Hippocampal formation (tissue), 2 donors: ENCODE data around the gene CHID1.
A peak's percentile ranks its signal among the peaks of the same experiment; 100 is the strongest.

Experiments
- DNase-seq, 2 donors: peaks; one replicate each; lab custom pipeline; 2025; lab: John Stamatoyannopoulos, UW

CHID1 gene

DNA sequence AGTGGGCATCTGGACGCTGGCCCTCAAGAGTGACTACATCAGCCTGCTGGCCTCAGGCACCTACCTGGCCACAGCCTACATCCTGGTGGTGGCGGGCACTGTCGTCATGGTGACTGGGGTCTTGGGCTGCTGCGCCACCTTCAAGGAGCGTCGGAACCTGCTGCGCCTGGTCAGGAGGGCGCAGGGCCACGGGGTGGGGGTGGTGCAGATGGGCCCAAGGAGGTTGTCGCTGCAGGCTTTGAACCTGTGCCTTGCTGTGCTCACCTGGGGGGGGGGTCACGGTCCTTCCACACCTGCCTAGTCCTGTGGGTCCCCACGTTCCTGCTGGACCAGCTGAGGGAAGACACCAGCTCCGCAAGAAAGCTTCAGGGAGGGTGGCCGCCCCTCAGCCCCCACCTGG, 74.3 kb downstream of the CHID1 start:
- DNase-seq, result no peak

DNA sequence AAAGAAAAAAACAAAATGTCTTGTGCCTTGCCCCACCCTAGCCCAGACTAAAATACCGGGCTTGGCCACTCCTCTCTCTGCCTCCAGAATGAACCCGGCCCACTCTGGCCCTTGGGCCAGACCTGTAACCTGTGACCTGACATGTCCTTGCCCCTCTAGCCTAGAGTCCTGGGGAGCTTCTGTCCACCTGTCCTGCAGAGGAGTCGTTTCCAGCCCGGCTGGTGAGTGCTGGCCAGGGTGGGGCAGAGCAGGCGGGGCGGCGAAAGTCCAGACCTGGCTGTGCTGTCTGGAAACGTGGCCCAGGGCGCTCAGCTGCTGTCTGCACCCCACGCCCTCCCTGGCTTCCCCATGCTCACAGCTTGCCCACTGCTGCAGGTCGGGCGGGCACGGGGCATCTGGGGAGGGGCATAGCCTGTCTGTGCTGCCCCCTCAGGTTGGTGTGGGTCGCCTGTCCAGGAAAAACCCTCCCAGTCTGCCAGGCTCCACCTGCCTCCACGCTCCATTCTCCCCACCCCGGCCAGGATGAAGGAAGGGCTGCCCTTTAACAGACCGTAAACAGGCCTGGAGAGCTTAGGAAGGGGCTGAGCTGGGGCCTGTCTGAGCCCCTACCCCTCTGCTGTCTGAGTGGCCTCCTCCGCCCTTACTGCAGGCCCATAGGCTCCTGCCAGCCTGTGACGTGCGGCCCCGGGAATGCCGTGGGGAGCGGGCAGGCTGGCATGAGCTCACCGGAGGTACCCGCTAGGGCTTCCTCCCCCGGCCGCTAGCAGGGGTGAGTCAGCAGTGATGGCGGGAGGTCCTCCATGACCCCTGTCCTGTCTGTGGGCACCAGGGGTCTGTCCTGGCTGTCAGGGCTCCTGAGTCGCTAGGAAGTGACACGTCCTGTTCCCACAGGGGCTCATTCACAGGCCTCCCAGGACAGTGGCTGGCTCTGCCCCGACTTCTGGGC, 76.0 kb downstream of the CHID1 start:
- no peak for DNase-seq

DNA sequence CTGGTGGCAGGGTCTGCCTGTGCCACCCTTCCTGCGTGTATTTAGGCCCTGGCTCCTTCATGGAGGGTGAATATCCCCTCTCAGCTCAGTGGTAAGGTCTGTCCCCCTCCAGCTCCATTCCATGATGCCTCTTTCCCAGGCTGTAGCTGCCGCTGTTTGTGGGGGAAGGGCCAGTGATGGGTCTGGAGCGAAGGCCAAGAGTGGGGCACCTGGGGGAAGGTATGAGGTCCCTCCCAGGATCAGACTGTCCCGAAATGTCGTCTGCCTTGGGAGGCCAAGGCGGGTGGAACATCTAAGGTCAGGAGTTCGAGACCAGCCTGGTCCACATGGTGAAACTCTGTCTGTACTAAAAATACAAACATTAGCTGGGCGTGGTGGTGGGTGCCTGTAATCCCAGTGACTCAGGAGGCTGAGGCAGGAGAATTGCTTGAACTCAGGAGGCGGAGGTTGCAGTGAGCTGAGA, 76.7 kb downstream of the CHID1 start:
- DNase-seq, result no peak

DNA sequence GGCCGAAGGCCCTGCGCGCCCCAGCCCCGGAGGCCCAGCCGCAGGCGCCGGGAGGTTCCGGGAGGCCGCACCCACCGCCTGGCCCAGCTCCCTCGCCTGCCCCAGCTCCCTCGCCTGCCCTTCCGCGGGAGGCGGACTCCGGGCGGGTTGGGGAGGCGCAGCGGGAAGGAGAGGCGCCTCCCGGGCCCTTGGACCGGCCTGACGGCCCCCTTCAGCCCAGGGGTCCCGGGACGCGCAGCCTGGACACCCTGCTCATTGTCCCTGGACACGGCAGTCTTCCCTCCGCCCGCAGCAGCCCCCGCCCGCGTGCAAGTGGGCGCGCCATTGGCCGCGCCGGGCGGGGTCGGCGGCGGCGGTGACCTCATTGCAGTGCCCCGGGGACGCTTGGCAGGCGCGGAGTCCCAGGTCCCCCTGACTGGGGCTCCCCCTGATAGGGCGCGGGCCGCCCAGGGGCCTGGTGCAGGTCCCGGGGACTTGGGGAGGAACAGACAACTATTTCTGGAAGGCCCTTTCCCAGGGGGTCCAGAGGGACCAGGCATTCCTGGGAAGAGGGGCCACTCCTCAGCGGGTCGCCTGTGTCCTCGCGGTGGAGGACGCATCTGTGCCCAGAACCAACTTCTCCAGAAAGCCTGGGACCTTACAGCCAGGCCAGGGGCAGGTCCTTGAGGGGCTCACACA, 77.4 kb downstream of the CHID1 start:
- no peak for DNase-seq

DNA sequence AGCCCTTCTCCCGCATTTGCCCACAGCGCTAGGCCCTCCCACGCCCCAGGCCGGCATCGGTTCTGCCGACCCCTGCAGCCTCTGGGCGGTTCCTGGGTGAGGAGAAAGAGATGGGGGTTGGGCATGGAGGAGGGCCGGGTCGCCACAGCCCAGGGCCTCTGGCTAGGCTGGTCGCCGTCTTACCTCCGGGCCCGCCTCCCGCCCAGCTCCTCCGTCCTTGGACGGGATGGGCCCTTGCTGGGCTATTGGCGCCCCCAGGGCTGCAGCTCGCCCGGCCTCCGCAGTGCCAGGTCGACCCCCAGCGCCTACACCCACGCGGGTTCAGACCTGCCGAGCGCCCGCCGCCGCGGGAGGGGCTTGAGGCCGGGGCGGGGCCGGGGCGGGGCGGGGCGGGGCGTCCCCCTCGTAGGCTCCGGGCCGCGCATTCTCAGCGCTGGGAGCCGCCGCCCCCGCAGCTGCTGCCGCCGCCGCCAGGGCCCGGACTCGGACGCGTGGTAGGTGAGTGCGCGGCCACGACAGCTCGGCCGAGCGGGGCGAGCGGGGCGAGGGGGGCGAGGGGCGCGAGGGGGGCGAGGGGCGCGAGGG, 78.0 kb downstream of the CHID1 start, which contains the start of gene CD151:
Gene CD151 (plus strand): TSS at position 424 of the 585 bp plus-strand sequence. CDS start 3,118 bp downstream, outside the sequence.
- no peak for DNase-seq

DNA sequence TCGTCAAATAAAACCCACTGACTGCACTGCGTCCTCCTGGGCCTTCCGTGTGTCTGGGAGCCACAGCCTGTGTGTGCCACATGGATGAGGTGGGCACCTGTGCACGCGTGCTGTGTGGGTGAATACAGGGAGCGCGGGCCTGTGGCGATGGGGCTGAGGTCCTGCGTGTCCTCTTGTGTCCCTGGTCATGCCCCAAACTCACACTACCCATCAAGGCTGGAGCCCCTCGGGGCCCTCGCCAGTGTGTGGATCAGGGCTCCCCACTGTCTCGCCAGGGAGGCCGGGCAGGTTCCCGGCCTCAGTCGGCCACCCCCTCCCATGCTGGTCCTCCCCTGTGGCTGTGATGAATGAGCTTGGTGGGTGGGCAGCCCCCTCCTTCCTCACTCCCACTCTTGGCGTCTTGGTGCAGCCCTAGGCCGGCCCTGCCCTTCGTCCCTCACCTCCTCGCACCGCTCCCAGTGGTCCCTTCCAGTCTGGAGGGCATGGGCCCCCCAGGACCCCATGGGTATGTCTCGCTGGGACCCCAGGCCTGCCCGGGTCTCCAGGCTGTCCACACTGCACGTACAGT, 78.6 kb downstream of the CHID1 start:
- DNase-seq, result no peak

DNA sequence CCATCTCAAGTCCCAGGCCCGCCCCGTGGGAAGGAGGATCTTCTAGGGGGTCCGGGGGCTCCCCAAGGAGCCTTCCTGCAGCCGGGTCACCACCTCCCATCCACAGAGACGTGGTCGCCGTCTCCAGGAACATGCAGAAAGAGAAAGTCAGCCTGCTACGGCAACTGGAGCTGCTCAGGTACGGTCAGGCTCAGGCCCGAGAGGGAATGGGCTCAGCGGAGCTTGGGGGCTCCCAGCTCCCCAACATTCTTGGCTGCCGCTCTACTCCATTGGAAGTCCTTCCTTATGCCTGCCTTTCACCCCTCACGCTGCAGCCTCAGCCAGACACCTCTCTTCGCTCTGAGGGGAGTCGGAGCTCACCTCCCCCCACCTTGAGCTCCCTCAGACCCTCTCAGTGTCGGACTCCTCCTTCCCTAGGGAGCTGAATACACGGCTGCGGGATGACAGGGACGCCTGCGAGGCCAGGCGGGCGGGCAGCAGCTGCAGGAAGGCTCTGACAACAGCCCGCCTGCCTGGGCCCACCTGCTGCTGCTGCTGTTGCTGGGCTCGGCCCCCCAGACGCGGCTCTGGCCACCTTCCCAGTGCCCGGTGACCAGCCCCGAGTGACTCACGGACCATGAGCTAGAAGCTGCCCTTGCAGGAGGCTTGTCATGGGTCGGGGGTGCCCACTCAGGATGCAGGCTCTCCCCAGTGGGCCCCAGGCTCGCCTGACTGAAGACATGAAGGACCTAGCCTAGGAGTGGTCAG, 79.3 kb downstream of the CHID1 start:
- no peak for DNase-seq

DNA sequence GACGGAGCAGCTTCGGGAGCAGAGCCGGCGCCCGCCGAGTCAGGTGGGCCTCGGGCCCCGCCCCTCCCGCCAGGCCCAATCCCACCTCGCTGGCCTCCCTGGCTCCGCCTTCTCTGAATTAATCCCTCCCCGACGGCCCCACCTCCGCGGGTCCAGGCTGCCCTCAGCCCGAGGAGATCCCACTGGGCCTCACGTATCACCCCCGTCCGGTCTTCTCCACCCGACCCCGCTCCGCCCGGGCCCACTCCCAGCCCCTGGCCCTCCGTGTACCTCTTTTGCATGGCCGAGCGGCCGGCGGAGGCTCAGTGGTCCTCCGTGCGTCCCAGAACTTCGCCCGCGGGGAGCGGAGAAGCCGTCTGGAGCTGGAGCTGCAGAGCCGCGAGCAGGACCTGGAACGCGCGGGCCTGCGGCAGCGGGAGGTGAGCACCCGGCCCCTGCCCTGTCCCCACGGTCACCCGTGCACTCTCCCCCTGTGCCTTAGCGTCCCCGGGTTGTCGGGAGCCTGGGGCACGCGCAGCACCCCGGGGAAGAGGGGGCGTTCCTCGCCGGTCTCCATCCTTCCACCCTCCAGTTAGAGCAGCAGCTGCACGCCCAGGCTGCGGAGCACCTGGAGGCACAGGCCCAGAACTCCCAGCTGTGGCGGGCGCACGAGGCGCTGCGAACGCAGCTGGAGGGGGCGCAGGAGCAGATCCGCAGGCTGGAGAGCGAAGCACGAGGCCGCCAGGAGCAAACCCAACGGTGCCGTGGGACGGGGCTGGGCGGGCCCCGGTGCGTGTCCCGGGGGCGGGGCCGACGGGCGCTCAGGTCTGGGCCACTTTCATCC, 80.1 kb downstream of the CHID1 start:
- no peak for DNase-seq

DNA sequence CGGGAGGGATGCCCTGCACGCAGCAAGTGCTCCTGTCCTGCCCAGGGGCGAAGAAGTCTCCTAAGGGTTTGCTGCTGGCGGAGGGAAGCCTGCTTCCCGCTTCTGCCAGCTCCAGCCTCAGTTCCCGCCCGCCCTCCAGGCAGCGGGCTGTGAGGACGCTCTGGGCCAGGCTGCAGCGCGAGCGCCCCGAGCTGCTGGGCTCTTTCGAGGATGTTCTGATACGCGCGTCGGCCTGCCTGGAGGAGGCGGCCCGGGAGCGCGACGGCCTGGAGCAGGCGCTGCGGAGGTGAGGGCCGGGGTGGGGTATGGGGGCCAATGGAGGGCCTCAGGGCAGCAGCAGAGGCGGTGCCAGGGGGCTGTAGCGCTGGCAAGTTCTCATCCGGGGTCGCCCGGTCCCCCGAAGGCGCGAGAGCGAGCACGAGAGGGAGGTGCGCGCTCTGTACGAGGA, 80.7 kb downstream of the CHID1 start:
- no peak for DNase-seq

DNA sequence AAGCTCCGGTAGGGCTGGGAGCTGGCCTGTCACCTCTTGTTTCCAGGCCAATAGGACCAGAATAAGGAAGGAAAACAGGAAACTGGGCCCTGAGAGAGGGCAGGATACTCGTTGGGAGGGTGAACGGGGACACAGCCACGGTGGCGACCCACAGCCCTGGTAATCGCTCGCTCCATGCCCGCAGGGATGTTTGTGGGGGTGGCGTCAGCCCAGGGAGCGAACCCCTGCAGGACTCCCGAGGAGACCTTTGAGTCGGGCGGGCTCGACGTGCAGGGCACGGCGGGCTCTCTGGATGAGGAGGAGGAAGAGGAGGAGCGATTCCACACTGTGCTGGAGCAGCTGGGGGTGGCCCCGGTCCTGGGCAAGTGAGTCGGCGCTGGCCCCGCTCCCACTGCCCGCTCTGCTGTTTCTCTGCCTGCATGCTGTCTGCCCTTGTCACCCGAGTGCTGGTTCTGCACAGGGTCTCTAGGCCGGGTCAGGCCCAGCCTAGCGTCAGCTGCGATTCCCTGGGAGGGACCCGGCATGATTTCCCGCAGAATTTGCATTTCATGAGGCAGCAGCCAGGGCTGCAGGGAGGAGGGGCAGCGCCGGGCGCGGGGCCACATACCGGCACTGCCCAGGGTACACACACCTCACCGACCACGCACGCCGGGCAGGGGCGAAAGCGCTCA, 81.3 kb downstream of the CHID1 start:
- DNase-seq, result no peak

DNA sequence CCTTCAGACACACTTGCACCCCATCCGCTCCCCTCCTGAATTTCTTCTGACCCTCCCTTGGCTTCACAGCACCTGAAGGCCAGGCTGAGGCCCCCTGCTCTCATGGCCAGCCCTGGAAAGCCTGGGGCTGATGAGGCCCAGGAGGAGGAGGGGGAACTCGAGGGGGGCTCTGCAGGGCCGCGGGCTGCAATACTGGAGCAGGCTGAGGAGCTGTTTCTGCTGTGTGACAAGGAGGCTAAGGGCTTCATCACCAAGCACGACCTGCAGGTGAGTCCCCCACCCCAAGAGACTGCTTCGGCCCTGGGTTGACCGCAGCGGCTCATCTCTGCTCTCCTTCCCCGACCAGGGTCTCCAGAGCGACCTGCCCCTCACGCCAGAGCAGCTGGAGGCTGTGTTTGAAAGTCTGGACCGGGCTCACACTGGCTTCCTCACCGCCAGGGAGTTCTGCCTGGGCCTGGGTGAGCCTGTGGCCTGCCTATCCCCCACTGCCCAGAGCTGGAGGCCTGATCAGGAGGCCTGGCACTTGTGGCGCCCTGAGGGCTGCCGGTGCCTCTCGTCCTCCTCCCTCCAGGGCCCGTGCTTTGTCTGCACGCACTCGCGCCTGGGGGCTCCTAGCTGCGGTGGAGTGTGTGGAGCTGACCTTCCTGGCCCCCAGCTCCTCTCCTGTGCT, 82.0 kb downstream of the CHID1 start:
- no peak for DNase-seq

DNA sequence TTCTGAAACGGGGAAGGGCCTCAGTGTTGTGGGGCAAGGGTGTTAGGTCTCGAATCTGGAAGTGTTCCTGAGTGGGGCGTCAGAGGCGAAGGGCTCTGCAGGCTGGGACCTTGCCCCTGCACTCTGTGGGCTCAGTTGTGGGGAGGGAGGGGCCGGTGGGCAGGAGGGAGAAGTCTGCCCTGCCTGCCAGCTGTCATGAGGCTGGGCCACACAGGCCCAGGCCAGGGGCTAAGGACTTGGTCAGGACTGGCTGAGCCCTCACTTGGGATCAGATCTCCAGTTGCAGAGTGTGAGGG, 82.8 kb downstream of the CHID1 start, which contains the start of gene CRACR2B:
Gene CRACR2B (plus strand): TSS at position 23 of the 296 bp plus-strand sequence. CDS start 689 bp downstream, outside the sequence.
- no peak for DNase-seq

DNA sequence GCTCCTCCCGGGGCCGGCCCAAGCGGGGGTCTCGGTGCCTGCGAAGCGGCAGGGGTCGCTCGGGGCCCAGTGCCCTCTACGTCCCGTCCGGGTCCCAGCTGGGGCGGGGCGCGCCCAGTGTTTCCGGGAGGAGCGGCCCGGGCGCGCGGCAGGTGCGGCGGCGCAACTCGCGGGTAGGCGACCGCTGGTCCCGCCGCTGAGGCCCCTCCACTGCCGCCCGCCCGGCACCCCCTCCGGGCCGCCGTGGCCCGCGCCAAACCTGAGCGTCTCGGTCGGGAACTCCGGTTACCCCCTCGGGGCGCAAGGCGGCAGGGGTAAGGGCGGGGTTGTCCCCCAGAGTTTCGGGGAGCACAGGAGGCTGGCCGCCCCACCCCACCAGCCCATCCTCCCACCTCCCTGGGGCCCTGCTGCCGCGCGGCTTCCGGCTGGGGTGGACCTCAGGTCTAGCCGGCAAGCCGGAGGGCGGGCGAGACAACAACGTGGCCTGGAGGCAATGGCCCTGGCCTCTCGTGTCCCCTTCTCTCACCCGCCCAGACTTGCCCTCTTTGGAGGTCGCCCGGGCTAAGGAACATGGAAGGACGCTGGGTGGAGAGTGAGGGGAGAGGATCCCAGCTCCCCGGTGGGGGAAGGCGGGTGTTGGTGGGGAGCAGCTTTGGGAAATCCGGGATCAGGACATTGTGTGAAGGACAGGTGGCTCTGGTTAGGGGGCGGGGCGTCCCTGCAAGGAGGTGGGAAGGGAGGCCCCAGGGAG, 83.3 kb downstream of the CHID1 start:
- DNase-seq, result no peak

DNA sequence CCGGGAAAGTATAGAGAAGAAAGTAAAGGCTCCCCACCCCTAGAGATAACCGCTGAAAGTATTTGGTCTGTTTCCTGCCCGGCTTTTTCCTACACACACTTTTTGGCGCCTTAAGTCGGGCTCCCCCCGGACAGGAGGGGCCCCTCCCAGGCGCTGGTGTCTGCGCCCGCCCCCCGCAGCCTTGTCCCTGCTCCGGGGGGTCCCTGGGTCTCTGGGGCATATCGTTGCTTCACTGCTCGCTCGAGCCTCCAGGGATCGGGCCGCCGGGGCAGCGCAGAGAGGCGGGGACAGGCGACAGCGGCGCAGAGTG, 83.8 kb downstream of the CHID1 start:
- no peak for DNase-seq

DNA sequence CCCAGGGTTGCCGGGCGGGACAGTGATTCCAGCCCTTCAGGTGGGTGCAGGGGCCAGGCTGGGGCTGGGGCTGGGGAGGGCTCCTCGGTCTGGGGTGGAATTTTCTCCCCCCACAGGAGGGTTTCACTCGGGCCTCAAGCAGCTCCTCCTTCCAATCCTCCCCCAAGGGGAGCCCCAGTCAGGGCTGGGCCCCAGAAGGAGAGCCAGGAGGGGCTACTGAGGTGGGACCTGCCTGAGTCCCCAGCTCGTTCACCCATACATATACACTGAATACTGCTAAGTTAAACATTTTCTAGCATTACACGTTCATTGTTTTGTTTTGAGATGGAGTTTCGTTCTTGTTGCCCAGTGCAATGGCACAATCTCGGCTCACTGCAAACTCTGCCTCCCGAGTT, 84.4 kb downstream of the CHID1 start:
- DNase-seq, result no peak

DNA sequence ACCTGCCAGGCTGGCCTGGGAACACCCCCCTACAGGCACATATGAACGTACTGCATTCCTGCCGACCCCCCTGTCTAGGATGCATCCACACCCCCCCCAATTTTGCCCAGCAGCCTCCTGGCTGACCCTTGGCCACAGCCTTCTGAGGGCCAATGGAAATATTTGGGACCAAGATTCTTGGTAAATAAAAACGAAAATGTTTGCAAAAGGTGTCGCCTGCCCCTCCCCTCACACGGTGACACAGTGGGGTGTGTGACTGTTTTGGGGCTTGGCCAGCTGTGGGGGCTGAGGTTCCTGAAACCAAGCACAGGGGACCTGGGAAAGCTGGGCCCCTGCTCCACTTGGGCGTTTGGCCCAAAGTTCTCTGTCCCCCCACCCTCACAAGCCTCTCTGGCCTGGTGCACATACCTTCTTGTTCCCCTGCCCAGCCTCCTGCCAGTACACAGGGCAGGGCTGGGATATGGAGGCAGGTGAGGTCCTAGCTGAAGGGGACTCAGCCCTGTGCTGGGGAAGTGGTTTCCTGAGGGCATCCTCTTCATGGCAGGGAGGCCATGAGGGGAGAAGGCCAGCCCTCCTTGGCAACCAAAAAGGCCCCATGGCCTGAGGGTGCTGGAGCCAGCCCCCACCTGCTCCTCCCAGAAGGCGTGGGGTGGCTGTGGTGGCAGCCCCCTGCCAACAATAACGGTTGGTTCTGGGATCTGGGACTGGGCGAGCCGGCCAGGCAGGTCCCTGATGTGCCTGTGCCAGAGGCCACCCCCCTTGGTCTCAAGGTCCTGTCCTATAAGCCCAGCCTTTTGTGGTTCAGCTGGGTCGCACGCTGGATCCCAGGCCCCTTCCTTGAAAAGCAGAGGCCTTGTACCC, 85.0 kb downstream of the CHID1 start:
- no peak for DNase-seq

DNA sequence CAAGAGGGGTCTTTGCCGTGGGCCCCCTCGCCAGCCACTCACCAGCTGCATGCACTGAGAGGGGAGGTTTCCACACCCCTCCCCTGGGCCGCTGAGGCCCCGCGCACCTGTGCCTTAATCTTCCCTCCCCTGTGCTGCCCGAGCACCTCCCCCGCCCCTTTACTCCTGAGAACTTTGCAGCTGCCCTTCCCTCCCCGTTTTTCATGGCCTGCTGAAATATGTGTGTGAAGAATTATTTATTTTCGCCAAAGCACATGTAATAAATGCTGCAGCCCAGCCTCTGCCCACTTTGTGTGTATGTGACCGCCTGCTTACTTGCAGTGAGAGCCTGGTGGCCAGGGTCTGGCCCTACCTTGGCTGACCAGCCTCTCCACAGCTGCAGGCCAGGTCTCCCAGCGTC, 85.7 kb downstream of the CHID1 start:
- no peak for DNase-seq

DNA sequence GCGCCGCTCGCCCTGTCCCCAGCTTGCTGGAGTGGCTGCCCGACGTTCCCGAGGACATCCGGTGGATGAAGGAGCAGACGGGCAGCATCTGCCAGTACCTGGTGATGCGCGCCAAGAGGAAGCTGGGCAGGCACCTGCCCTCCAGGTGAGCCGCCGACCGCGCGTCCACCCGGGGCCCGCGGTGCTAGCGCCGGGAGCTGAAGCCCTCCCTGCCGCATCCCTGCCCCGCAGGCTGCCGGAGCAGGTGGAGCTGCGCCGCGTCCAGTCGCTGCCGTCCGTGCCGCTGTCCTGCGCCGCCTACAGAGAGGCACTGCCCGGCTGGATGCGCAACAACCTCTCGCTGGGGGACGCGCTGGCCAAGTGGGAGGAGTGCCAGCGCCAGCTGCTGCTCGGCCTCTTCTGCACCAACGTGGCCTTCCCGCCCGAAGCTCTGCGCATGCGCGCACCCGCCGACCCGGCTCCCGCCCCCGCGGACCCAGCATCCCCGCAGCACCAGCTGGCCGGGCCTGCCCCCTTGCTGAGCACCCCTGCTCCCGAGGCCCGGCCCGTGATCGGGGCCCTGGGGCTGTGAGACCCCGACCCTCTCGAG, 86.2 kb downstream of the CHID1 start:
- peak in 1 of 2 donors; percentile 48 for DNase-seq
